ENCODE data around the gene GNAT3. TPM values are rescaled to one million over a fixed set of nuclear protein-coding genes. Genes with fewer than 3 reads are reported as not detected.

GNAT3 gene
- total and polyA plus RNA-seq, 3 donors from 2014 or later = 0.38 TPM; not detected in 2

GRCh38 chr7:80466636-80467035 lies 45.2 kb downstream of the GNAT3 start:
- TF ChIP-seq CTCF (IDR thresholded peaks at IDR 0.05) (no peak), POLR2A (IDR thresholded peaks at IDR 0.05) (no peak)
- H3K27ac ChIP-seq = no peak overlapping the region
- H3K9me3 ChIP-seq = no peaks in the 10 kb centered on the region
- no peaks in the 10 kb centered on the region for H3K27me3 ChIP-seq
- WGBS, 2 donors = 83 to 88% methylated on average over 1 of the region's 1 CpG
- no peaks in the 10 kb centered on the region for H3K4me1 ChIP-seq
- no peak for DNase-seq
- no peaks in the 10 kb centered on the region for H3K36me3 ChIP-seq (ENCODE audit: low read depth, missing control alignments)
- intact Hi-C loops (cut with DNase I; ENCODE audit: low total_unique reads) = no loop called here
- H3K4me3 ChIP-seq = no peak overlapping the region

DNA sequence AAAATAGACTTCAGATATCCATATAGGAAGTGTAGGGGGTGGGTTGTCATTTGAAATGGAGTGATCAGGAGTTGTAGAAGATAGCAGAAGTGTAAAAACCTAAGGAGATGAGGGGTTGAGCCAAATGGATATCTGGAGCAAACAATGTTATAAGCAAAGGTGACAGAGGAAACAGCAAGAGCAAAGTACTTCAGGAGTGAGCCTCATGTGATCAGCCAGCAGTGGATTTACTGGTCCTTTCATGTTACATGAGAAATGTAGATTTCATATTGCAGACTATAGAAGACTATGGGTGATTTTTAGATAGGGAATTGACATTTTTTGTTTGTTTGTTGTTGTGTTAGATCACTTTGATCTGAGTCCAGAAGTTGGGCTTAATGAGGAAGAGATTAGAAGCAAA lies 47.7 kb downstream of the GNAT3 start:
- intact Hi-C loops (cut with DNase I; ENCODE audit: low total_unique reads) = no loop called here
- H3K4me3 ChIP-seq = no peak overlapping the region
- no peak for TF ChIP-seq POLR2A (IDR thresholded peaks at IDR 0.05)
- TF ChIP-seq CTCF (IDR thresholded peaks at IDR 0.05) = no peak
- no peaks in the 10 kb centered on the region for H3K9me3 ChIP-seq
- no peaks in the 10 kb centered on the region for H3K4me1 ChIP-seq
- H3K27me3 ChIP-seq = no peaks in the 10 kb centered on the region
- DNase-seq = no peak
- no peak overlapping the region for H3K27ac ChIP-seq
- H3K36me3 ChIP-seq (ENCODE audit: low read depth, missing control alignments) = no peaks in the 10 kb centered on the region

DNA sequence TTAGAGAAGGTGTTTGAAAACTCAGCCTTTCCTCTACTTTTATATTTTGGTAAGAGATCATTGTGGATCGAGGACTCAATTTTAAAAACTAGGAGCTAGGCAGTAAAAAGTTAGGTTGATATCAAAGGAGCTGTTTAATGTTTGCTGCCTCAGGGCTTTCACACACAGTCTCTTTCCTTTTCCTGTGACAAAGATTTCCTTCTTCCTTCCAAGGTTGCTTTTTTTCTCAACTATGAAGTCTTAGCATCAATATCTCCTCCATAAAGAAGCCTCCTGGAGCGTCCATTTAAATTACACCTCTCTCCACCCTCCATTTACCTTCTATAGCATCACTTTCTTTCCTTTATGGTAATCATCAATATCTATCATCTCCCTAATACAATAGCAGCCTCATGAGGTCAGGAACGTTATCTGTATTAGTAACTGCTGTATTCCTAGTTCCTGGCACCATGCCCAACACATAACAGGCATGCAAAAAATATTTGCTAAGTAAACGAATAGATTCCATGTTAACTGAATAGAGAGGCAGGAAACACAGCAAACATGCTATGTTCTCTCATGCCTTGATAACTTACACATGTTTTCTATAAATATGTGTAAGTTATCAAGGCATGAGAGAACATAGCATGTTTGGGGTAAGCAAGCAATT lies 48.5 kb downstream of the GNAT3 start:
- intact Hi-C loops (cut with DNase I; ENCODE audit: low total_unique reads) = no loop called here
- H3K27ac ChIP-seq = no peak overlapping the region
- DNase-seq = no peak
- H3K27me3 ChIP-seq = no peaks in the 10 kb centered on the region
- 72 to 73% methylated on average over 4 of the region's 4 CpGs for WGBS, 2 donors
- no peak overlapping the region for H3K4me3 ChIP-seq
- H3K4me1 ChIP-seq = no peaks in the 10 kb centered on the region
- H3K9me3 ChIP-seq = no peaks in the 10 kb centered on the region
- TF ChIP-seq CTCF (IDR thresholded peaks at IDR 0.05) (no peak), POLR2A (IDR thresholded peaks at IDR 0.05) (no peak)
- H3K36me3 ChIP-seq (ENCODE audit: low read depth, missing control alignments) = no peaks in the 10 kb centered on the region

DNA sequence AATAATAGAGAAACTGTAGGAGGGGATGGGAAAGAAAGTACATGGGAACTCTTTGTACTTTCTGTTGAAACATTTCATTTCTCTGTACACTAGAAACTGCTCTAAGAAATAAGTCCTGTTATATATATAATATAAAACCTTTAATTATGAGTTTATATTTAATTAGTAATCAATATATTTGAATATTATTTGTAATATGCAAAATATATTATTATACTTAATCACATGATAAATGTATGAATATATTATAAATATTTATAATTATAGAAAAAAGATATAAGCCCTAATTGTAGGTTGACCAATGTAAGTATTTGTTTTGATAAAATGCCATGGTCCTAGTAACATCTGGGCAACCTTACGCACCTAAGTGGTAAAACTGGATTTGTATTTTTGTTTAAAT lies 51.0 kb downstream of the GNAT3 start:
- intact Hi-C loops (cut with DNase I; ENCODE audit: low total_unique reads) = no loop called here
- Histone ChIP-seq H3K4me3 (no peak overlapping the region), H3K27me3 (no peaks in the 10 kb centered on the region), H3K36me3 (ENCODE audit: low read depth, missing control alignments) (no peaks in the 10 kb centered on the region), H3K9me3 (no peaks in the 10 kb centered on the region), H3K4me1 (no peaks in the 10 kb centered on the region), H3K27ac (no peak overlapping the region)
- no peak for TF ChIP-seq CTCF (IDR thresholded peaks at IDR 0.05)
- TF ChIP-seq POLR2A (IDR thresholded peaks at IDR 0.05) = no peak
- DNase-seq = no peak
- 96 to 100% methylated on average over 1 of the region's 1 CpG for WGBS, 2 donors

DNA sequence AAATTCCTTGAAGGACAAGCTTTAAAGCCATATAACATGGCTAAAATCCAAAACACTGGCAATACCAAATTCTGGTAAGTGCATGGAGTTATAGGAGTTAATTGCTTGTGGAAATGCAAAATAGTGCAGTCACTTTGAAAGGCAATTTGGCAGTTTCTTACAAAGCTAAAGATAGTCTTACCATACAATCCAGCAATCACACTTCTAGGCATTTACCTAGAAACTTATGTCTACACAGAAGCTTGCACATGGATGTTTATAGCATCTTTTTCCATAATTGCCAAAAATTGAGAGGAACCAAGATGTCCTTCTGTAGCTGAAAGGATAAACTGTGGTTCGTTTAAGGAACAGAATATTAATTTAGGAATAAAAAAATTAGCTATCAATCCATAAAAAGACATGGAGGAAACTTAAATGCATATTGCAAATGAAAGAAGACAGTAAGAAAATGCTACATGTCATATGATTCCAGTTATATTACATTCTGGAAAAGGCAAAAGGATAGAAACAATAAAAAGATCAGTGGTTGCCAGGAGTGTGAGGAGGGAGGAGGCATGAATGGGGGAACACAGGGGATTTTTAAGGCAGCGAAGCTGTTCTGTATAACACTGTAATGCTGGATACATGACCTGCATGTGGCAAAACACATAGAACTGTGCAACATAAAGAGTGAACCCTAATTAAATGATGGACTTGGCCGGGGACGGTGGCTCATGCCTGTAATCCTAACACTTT lies 51.9 kb downstream of the GNAT3 start:
- H3K4me3 ChIP-seq = no peak overlapping the region
- H3K36me3 ChIP-seq (ENCODE audit: low read depth, missing control alignments) = no peaks in the 10 kb centered on the region
- WGBS, 2 donors = 86 to 91% methylated on average over 4 of the region's 4 CpGs
- intact Hi-C loops (cut with DNase I; ENCODE audit: low total_unique reads) = no loop called here
- no peaks in the 10 kb centered on the region for H3K9me3 ChIP-seq
- H3K4me1 ChIP-seq = no peaks in the 10 kb centered on the region
- DNase-seq = no peak
- no peaks in the 10 kb centered on the region for H3K27me3 ChIP-seq
- no peak overlapping the region for H3K27ac ChIP-seq
- no peak for TF ChIP-seq CTCF (IDR thresholded peaks at IDR 0.05)
- TF ChIP-seq POLR2A (IDR thresholded peaks at IDR 0.05) = no peak
